IgD-negative memory B cell (primary cell): ENCODE results near the gene NFIC. TPM values are rescaled to one million over a fixed set of nuclear protein-coding genes. Genes with fewer than 3 reads are reported as not detected.
A peak's percentile ranks its signal among the peaks of the same experiment; 100 is the strongest.
"Not testable (repeated sequence)": the region's sequence is repeated elsewhere in the genome, so short reads cannot be mapped to it uniquely, and the experiment has no call there.

Experiments
- H3K27ac Mint-ChIP-seq, 3 donors: one replicate each; pipeline ENCODE4 v1.8.0; 2020 to 2022; ENCODE audit warnings: mild to moderate bottlenecking in 3 of 3, mixed read lengths in 3 of 3, moderate library complexity in 1 of 3
- H3K27me3 Mint-ChIP-seq: one replicate; pipeline ENCODE4 v1.8.0; 2021; ENCODE audit warnings: mixed read lengths
- H3K36me3 Mint-ChIP-seq: one replicate; pipeline ENCODE4 v1.8.0; 2020; ENCODE audit warnings: mild to moderate bottlenecking, mixed read lengths
- H3K4me1 Mint-ChIP-seq, 3 donors: one replicate each; pipeline ENCODE4 v1.8.0; 2020 to 2022; ENCODE audit warnings: mixed read lengths in 3 of 3, mild to moderate bottlenecking in 1 of 3
- H3K4me3 Mint-ChIP-seq, 4 donors: one replicate each; pipeline ENCODE4 v1.8.0; 2020 to 2022; ENCODE audit warnings: mild to moderate bottlenecking in 4 of 4, mixed read lengths in 4 of 4, moderate library complexity in 3 of 4
- H3K9me3 Mint-ChIP-seq, 3 donors: one replicate each; pipeline ENCODE4 v1.8.0; 2020 to 2021; ENCODE audit warnings: mixed read lengths in 3 of 3, mild to moderate bottlenecking in 1 of 3
- polyA plus RNA-seq: library from polyadenylated mRNA; unstranded; fragments of 300-500 nt; fragmentation: Illumina TruSeq; gene quantifications from one replicate; pipeline ENCODE4 v1.2.3, GENCODE V29; 2021

The NFIC gene
- polyA plus RNA-seq, 1 donor from 2014 or later, result 12.8 TPM

DNA sequence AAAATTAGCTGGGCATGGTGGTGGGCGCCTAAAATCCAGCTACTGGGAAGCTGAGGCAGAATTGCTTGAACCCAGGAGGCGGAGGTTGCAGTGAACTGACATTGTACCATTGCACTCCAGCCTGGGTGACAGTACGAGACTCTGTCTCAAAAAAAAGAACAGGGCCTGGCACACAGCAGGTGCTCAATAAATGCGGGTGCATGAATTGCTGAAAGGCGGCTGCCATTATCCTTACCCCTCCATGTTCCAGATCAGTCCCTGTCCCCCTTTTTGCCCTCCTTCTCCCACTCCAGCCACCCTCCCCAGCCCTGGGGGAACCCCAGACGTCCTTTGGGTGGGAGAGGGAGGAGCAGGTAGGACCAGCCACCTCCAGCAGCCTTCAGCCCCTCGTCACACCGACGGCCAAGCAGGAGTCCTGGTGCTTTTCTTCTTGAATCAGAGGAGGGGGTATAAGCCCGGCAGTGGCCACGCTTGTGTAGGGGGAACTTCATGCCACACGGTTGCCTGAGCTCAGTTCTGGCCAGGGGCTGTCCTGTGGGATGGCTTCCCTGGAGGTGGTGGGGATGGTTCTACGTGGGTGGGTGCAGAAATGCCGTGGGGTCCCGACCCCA, 20.4 kb upstream of the NFIC start:
- Mint-ChIP-seq H3K4me1 (no peaks in the 10 kb centered on the region), H3K4me3 (no peak overlapping the region), H3K27me3 (peaks cover 8% of the 10 kb centered on the region), H3K9me3 (peaks cover 0 to 2% (median 0%) of the 10 kb centered on the region in 3 donors), H3K27ac (no peak overlapping the region), H3K36me3 (no peaks in the 10 kb centered on the region)

- H3K27ac Mint-ChIP-seq, result no peak overlapping the region
- H3K4me1 Mint-ChIP-seq, result no peaks in the 10 kb centered on the region
- no peak overlapping the region for H3K4me3 Mint-ChIP-seq
- H3K36me3 Mint-ChIP-seq, result no peaks in the 10 kb centered on the region
- peaks cover 0 to 2% (median 0%) of the 10 kb centered on the region in 3 donors for H3K9me3 Mint-ChIP-seq
- H3K27me3 Mint-ChIP-seq, result peaks cover 7% of the 10 kb centered on the region
These were observed 19.6 kb upstream of the NFIC start for GRCh38 chr19:3346677-3347353.

DNA sequence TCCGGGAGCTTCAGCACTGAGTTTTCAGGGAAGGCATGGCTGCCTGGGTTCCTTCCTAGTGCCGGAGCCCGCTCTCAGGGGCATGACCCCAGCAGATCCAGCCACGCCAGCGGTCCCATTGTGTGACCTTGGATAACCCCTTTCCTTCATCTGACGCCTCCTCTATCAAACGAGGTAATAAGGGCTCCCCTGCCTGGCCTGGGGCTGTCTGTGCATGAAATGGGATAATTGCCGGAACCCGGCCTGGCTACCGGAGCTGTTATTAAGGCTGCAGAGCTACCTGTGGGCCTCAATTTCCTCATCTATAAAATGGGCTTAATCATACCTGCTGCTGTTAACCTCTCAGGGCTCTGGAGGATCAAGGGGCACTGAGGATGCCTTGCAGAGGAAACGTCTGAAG, 18.3 kb upstream of the NFIC start:
- Mint-ChIP-seq H3K27me3 (peaks cover 6% of the 10 kb centered on the region), H3K4me1 (no peaks in the 10 kb centered on the region), H3K27ac (no peak overlapping the region), H3K4me3 (no peak overlapping the region), H3K9me3 (peaks cover 0 to 2% (median 0%) of the 10 kb centered on the region in 3 donors), H3K36me3 (no peaks in the 10 kb centered on the region)

DNA sequence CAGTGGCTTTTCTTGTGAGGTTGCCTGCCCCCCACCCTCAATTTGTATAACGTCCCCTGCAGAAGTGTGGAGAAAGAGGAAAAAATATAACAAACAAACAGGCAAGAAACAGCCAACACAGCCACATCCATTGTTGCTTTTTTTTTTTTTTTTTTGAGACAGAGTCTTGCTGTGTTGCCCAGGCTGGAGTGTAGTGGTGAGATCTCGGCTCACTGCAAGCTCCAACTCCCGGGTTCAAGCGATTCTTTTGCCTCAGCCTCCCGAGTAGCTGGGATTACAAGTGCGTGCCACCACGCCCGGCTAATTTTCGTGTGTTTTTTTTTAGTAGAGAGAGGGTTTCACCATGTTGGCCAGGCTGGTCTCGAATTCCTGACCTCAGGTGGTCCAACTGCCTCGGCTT, 17.9 kb upstream of the NFIC start:
- H3K27ac Mint-ChIP-seq, H3K9me3 Mint-ChIP-seq, H3K4me1 Mint-ChIP-seq, H3K27me3 Mint-ChIP-seq, H3K36me3 Mint-ChIP-seq: not testable (repeated sequence)
- H3K4me3 Mint-ChIP-seq, result peak overlapping the region in 1 of 4 donors; percentile 23

DNA sequence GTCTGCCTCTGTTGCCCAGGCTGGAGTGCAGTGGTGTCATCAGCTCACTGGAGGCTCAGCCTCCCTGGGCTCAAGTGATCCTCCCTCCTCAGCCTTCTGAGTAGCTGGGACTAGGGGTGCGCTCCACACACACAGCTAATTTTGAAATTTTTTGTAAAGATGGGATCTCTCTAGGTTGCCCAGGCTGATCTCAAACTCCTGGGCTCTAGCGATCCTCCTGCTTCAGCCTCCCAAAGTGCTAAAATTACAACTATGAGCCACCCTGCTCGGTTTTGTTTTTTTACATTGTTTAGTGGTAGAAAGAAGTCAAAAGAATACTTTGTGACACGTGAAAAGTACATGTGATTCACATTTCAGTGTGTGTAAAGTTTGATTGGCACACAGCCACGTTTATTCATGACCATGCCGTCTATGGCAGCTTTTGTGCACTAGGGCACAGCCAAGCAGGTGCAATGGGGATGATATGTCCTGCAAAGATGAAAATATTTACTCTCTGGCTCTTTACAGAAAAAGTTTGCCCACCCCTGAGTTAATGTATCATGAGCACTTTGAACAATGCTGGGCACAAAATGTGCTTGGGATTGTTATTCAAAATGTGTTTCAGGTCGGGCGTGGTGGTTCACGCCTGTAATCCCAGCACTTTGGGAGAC, 16.2 kb upstream of the NFIC start:
- no peaks in the 10 kb centered on the region for H3K4me1 Mint-ChIP-seq

GRCh38 chr19:3351702-3352447, 14.5 kb upstream of the NFIC start:
- Mint-ChIP-seq H3K4me3 (no peak overlapping the region), H3K27me3 (peaks cover 6% of the 10 kb centered on the region), H3K4me1 (peaks cover 0 to 2% (median 0%) of the 10 kb centered on the region in 3 donors), H3K27ac (no peak overlapping the region), H3K36me3 (no peaks in the 10 kb centered on the region), H3K9me3 (no peaks in the 10 kb centered on the region)

More for the DNA sequence above, 16.2 kb upstream of the NFIC start:
- no peaks in the 10 kb centered on the region for H3K36me3 Mint-ChIP-seq
- no peaks in the 10 kb centered on the region for H3K9me3 Mint-ChIP-seq
- H3K27ac Mint-ChIP-seq, result no peak overlapping the region
- H3K27me3 Mint-ChIP-seq, result peaks cover 6% of the 10 kb centered on the region
- H3K4me3 Mint-ChIP-seq, result no peak overlapping the region

- peaks cover 6% of the 10 kb centered on the region for H3K27me3 Mint-ChIP-seq
- no peak overlapping the region for H3K27ac Mint-ChIP-seq
- no peaks in the 10 kb centered on the region for H3K9me3 Mint-ChIP-seq
- H3K4me3 Mint-ChIP-seq, result no peak overlapping the region
- peaks cover 0 to 7% (median 7%) of the 10 kb centered on the region in 3 donors for H3K4me1 Mint-ChIP-seq
- H3K36me3 Mint-ChIP-seq, result no peaks in the 10 kb centered on the region
These were observed 12.9 kb upstream of the NFIC start for GRCh38 chr19:3353493-3353892.

DNA sequence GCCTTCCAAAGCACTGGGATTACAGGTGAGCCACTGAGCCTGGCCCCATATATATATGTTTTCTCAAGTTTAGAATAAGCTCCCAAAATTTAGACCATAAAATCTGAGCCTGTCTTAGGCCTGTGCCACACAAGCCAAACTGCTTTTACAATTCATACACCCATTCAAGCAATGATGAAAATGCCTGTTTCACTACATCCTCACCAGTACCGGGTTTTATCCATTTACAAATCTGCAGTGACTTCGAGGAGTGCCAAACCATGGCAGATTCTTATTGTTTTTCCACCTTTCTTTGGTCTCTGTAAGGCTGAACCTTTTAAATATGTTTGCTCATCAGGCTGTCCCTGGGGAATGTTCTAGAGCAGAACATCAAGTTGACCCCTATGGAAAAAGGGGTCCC, 9.6 kb upstream of the NFIC start:
- peak overlapping the region in 2 of 4 donors; percentile 32 to 89 for H3K4me3 Mint-ChIP-seq
- peaks cover 4 to 13% (median 7%) of the 10 kb centered on the region in 3 donors for H3K4me1 Mint-ChIP-seq
- H3K27ac Mint-ChIP-seq, result peak overlapping the region in 1 of 3 donors; percentile 77

DNA sequence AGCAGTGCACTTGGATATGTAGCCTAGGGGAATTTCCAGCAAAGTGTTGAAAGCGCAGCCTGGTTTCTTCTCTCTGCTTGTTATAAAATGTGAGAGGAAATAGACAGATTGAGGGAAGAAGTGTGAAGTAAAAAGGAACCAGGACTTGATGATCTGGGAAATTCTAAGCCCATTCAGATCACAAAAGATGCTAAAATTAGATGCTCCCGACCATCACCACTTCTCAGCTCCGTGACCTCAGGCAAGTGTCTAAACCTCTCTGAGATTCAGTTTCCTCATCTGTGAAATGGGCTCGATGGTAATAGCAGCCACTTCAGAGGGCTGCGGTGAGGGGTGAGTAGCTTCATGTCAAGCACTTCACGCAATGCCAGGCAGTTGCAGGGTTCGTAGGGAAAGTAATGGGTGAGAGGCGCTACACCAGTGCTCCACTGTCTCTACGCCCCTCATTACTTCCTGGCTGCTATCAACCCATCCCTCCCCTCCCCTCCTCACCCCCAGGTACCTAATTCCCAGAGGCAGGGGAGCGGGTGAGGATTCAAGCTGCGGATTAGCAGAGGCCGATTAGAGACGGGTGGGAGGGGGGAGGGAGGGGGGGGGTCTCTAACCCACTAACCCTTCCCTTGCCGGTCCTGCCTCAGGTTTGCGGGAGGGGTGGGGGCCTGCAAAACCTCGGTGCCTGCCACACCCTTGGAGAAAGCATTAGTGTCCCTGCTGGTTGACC, 9.0 kb upstream of the NFIC start:
- no peaks in the 10 kb centered on the region for H3K36me3 Mint-ChIP-seq
- peaks cover 2% of the 10 kb centered on the region for H3K27me3 Mint-ChIP-seq
- H3K4me1 Mint-ChIP-seq, result peaks cover 7 to 16% (median 12%) of the 10 kb centered on the region in 3 donors
- H3K9me3 Mint-ChIP-seq, result no peaks in the 10 kb centered on the region
- peak overlapping the region; percentile 75 to 91 (median 90) for H3K4me3 Mint-ChIP-seq
- peak overlapping the region in 2 of 3 donors; percentile 46 to 77 for H3K27ac Mint-ChIP-seq

More for the DNA sequence above, 9.6 kb upstream of the NFIC start:
- Mint-ChIP-seq H3K36me3 (no peaks in the 10 kb centered on the region), H3K9me3 (no peaks in the 10 kb centered on the region), H3K27me3 (no peaks in the 10 kb centered on the region)

DNA sequence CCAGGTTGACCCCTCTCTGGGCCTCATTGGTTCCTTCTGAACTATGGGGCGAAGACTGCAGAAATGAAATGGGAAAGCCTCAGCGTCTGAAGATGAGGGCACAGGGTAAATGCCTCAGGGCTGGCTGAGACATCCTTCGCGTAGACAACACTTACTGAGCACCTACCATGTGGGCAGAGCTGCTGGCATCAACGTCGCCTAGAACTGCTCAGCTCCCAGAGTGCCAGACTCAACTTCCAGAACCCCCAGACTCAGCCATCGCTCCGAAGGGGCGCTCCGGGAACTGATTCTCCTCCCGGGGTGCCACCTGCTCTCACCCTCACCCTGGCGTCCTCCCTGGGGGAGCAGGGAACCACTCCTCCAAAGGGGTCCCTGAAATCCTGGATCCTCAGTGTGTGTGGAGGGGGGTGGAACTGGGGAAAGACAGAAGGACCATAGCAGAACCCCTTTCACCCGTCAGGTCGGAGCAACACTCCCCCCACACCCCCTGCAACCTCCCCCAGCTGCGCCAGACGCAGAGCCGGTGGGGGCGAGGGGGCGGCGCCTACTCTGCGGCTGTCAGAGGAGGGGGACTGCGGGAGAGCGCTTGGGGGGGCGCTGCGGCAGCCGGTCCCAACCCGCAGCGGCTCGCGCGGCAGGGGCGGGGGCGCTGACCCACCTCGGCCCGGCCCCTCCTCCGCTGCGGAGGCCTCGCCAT, 8.2 kb upstream of the NFIC start:
- Mint-ChIP-seq H3K27ac (peak overlapping the region in 2 of 3 donors; percentile 39 to 78), H3K9me3 (no peaks in the 10 kb centered on the region), H3K4me1 (peaks cover 7 to 18% (median 16%) of the 10 kb centered on the region in 3 donors), H3K36me3 (no peaks in the 10 kb centered on the region), H3K4me3 (peak overlapping the region; percentile 75 to 91 (median 90)), H3K27me3 (peaks cover 2% of the 10 kb centered on the region)

GRCh38 chr19:3358689-3359014, 7.7 kb upstream of the NFIC start:
- H3K4me3 Mint-ChIP-seq, result peak overlapping the region; percentile 81 to 94 (median 88)
- no peaks in the 10 kb centered on the region for H3K9me3 Mint-ChIP-seq
- peaks cover 2% of the 10 kb centered on the region for H3K27me3 Mint-ChIP-seq
- H3K27ac Mint-ChIP-seq, result peak overlapping the region in 1 of 3 donors; percentile 56
- peaks cover 7 to 18% (median 16%) of the 10 kb centered on the region in 3 donors for H3K4me1 Mint-ChIP-seq
- H3K36me3 Mint-ChIP-seq, result no peaks in the 10 kb centered on the region

GRCh38 chr19:3359015-3359918, 7.1 kb upstream of the NFIC start:
- peak overlapping the region; percentile 81 to 94 (median 88) for H3K4me3 Mint-ChIP-seq
- H3K4me1 Mint-ChIP-seq, result peaks cover 7 to 23% (median 16%) of the 10 kb centered on the region in 3 donors
- peak overlapping the region in 1 of 3 donors; percentile 56 for H3K27ac Mint-ChIP-seq
- H3K9me3 Mint-ChIP-seq, result no peaks in the 10 kb centered on the region
- H3K27me3 Mint-ChIP-seq, result peaks cover 2% of the 10 kb centered on the region
- H3K36me3 Mint-ChIP-seq, result no peaks in the 10 kb centered on the region

- peaks cover 4% of the 10 kb centered on the region for H3K27me3 Mint-ChIP-seq
- H3K36me3 Mint-ChIP-seq, result no peaks in the 10 kb centered on the region
- peaks cover 7 to 23% (median 17%) of the 10 kb centered on the region in 3 donors for H3K4me1 Mint-ChIP-seq
- H3K4me3 Mint-ChIP-seq, result peak overlapping the region in 2 of 4 donors; percentile 94 to 95
- H3K9me3 Mint-ChIP-seq, result no peaks in the 10 kb centered on the region
- peak overlapping the region in 1 of 3 donors; percentile 22 for H3K27ac Mint-ChIP-seq
These were observed 6.4 kb upstream of the NFIC start for GRCh38 chr19:3359919-3360420.
